Ovary (tissue), 3 donors: ENCODE results near the gene CFAP54.

ENCODE experiments used
- EP300 ChIP-seq: sonication (generic); formaldehyde crosslinking; IDR thresholded peaks from one replicate; pipeline ENCODE4 v1.6.1; 2017; ENCODE audit warnings: antibody characterized with exemption
- POLR2A ChIP-seq: fragments of 450-650 bp; IDR thresholded peaks from one replicate; pipeline ENCODE4 v1.6.1; 2017; ENCODE audit warnings: antibody characterized with exemption, mild to moderate bottlenecking, moderate library complexity
- TF ChIP-seq, protein P1 (sequence below), 3 donors: fragments of 450-650 bp in 2 of 3; fragments of 200-600 bp in 1 of 3; IDR thresholded peaks; one replicate each; pipeline versions ENCODE4 v1.5.1 to v1.8.0; 2016 to 2022; ENCODE audit warnings: antibody characterized with exemption in 3 of 3, mild to moderate bottlenecking in 1 of 3
- donor health status: DM: no; HTN: no; CAD: no.

DNA sequence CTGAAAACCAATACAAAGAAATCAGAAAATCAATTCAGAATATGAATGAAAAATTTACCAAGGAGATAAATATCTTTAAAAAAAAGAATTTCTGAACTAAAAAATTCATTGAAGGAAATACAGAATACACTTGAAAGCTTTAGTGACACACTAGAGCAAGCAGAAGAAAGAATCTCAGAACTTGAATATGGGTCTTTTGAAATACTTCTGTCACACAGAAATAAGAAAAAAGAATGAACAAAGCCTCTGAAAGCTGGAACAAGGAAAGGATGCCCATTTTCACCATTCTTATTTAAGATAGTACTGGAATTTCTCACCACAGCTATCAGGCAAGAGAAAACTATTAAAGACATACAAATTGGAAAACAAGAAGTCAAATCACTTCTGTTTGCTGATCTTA lies 314.6 kb downstream of the CFAP54 start:
- TF ChIP-seq, protein P1, sequence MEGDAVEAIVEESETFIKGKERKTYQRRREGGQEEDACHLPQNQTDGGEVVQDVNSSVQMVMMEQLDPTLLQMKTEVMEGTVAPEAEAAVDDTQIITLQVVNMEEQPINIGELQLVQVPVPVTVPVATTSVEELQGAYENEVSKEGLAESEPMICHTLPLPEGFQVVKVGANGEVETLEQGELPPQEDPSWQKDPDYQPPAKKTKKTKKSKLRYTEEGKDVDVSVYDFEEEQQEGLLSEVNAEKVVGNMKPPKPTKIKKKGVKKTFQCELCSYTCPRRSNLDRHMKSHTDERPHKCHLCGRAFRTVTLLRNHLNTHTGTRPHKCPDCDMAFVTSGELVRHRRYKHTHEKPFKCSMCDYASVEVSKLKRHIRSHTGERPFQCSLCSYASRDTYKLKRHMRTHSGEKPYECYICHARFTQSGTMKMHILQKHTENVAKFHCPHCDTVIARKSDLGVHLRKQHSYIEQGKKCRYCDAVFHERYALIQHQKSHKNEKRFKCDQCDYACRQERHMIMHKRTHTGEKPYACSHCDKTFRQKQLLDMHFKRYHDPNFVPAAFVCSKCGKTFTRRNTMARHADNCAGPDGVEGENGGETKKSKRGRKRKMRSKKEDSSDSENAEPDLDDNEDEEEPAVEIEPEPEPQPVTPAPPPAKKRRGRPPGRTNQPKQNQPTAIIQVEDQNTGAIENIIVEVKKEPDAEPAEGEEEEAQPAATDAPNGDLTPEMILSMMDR (IDR thresholded peaks at IDR 0.05) = no peak
- no peak for TF ChIP-seq POLR2A
- no peak for TF ChIP-seq EP300
